ENCODE data around the gene GPR15LG.
"Not testable (repeated sequence)": the region's sequence is repeated elsewhere in the genome, so short reads cannot be mapped to it uniquely, and the experiment has no call there.

Gene GPR15LG

DNA sequence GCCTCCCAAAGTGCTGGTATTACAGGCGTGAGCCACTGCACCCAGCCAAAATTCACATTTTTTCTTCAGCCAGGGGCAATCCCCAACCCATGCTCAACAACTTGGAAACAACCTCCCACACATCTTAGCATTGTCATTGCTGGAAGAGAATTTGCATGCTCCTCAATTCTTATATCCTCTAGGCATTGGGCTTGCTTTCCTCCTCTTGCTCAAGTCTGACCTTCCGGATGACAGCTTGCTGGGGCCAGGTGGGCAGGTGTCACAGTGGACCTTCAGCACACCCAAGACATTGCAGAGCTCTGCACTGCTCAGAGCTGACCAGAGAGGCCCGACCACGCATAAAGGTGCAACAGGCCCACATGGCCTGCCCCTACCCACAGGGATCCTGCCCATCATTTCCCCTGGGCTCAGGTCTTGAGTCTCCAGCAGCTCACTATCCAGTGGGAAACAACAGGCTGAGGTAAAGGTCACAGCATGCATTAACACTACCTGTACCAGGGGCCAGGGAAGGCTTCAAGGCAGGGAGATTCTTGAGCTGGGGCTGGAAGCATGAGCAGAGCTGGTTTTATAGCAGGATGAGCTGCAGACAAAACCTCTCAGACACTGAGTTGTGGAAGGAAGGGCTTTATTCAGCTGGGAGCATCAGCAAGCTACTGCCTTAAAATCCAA, 6.8 kb upstream of the GPR15LG start:
- no peak for DNase-seq (ENCODE audit: low read depth)

DNA sequence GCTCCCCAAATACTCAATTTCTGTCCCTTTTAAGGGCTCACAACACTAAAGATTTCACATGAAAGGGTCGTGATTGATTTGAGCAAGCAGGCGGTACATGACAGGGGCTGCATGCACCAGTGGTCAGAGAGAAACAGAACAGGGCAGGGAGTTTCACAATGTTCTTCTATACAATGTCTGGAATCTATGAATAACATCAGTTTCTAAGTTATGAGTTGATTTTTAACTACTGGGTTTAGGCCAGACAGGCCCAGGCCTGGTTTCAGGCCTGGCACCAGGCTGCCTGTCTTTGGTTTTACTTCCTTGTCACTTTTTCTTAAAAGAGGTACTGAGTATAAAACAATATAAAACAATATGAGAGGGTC, 6.3 kb upstream of the GPR15LG start:
- DNase-seq (ENCODE audit: low read depth), result not testable (repeated sequence)

DNA sequence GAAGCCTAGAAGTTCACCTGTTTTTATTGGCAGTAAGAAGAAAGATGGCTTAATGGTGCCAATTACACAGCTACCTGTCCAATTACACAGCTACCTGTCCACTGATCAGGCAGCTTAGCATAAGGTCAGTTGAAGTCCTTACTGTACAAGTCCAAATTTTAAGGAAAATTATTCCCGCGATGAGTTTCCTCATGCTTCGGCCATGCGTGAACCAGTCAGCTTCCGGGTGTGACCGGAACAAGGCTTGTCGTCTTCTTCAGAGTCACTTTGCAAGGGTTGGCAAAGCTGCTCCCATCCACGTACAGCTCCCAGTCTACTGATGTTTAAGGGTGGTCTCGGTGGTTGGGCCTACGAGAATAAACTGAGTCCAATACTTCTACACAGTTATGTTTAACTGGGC, 5.2 kb upstream of the GPR15LG start:
- not testable (repeated sequence) for DNase-seq (ENCODE audit: low read depth)

DNA sequence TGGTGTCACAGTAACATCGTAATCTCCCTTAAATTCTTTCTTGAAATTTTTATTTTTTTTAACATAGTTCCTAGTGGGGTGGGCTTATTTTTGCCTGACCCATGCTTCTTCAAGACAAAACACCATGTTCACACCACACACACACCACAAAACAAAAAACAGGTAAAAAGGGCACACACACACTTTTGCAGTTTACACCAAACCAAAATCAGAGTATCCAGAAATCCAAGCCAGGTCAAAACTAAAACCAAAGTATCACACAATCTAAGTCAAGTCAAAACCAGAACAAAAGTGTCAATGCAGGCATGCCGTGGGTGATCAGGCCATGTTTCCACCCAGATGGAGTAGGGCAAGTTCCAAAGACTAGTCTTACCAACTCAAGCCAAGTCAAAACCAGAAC, 2.4 kb upstream of the GPR15LG start:
- DNase-seq (ENCODE audit: low read depth), result not testable (repeated sequence)

DNA sequence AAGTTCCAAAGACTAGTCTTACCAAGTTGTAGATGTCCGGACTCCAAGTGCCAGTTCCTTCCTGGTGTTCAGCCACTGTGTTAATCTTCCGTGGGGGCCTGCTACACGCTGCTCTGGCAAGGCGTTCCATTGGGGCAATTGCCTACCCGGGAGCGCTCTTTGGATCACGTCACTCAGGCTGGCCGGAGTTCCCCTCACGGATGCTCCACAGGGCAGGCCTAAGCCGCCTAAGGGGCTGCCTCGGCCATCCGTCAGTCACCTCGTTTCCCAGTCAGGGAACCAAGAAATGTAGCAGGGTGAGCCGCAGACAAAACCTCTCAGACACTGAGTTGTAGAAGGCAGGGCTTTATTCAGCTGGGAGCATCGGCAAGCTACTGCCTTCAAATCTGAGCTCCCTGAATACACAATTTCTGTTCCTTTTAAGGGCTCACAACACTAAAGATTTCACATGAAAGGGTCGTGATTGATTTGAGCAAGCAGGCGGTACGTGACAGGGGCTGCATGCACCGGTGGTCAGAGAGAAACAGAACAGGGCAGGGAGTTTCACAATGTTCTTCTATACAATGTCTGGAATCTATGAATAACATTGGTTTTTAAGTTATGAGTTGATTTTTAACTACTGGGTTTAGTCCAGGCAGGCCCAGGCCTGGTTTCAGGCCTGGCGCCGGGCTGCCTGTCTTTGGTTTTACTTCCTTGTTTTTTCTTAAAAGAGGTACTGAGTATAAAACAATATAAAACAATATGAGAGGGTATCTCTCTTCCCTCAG, 1.7 kb upstream of the GPR15LG start:
- not testable (repeated sequence) for DNase-seq (ENCODE audit: low read depth)

DNA sequence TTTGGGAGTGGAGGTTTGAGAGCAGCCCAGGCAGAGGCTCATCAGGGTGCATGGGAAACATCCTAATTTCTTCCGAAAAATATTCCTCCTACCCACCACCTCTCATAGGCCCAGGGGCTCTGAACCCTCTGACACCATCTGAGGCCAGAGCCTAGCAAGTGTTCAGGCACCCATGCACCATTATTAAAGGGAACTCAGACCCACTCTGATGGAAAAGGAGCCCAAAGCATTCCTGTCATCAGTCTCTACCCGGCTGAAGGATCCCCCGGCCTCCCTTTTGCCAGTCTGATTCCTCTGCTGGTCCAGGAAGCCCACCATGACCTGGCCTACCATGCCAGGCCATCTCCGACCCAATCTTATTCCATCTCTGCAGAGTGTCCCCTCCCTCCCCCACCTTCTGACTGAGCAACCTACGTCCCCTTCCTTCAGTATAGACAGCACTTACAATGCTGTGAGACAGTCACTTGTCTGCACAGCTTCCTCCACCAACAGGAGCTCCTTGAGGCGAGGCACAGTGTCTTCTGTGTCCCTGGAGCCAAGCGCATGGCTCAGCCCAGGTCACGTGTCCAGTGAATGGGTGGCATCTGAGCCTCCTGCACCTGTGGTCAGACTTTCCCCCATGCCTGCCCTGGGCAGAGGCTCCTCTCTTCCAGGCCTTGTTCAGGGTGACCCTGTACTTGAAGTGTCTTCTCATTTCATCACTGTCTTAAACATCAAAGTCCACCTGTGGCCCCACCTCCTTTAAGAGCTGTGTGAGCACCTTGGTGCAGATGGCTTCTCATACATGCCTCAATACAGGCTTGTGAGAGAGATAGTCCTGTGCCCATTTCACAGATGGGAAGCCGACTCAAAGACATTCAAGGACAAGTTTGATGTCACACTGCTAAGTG, 889 bp upstream of the GPR15LG start:
- DNase-seq (ENCODE audit: low read depth), result no peak

DNA sequence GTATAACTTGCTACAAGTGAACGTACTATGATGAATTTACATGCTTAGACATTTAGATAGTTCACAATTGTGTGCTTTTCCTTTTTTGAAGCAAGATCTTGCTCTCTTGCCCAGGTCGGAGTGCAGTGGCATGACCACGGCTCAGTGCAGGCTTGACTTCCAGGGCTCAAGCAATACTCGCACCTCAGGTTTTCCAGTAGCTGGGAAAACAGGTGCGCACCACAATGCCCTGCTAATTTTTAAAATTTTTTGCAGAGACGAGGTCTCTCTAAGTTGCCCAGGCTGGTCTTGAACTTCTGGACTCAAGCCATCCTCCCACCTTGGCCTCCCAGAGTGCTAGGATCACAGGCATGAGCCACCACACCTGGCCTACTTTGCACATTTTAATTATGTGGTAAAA, 1.8 kb downstream of the GPR15LG start:
- no peak for DNase-seq (ENCODE audit: low read depth)

DNA sequence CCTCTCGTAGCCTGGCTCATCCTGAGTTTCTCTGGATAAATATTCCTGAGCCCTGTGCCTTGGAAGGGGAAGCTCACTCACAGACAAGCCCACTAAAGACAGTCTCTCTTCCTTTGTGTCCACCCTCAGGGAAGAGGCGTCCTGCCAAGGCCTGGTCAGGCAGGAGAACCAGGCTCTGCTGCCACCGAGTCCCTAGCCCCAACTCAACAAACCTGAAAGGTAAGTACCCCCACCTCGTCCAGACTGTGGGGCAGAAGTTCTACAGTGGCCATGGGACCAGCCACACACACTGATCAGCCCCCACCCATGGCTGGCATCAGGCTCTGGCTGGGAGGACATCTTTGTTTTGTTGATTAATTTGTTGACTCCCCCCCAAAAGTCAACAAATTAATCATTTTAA, 2.8 kb downstream of the GPR15LG start:
- DNase-seq (ENCODE audit: low read depth), result no peak

DNA sequence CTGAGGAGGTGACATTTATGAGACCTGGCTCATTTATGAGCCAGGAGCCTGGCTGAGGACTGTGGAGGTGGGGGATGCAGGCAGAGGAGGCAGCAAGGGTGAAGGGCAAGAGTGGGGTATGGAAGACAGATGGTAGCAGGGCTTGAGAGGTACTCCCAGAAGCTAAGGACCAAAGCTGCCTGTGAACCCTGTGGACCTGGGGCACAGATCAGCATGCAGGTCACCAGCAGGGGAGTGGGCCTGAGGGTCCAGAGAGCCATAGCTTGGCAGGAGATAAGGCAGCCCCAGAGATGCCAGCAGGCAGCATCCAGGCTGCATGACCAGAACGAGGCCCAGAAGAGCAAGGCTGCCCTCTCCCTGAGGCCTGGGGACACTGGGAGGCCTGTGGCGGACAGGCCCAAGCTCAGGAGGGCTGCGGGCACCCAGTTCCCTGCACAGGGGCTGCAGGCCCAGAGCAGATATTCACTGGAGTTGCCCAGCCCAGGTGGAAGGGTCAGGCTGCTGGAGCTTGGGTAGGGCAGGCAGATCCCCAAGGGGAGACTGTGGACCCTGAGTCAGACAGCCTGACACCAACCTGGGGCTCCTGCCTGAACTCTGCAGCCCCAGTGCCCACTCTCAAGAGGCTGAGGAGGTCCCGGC, 3.4 kb downstream of the GPR15LG start:
- no peak for DNase-seq (ENCODE audit: low read depth)

DNA sequence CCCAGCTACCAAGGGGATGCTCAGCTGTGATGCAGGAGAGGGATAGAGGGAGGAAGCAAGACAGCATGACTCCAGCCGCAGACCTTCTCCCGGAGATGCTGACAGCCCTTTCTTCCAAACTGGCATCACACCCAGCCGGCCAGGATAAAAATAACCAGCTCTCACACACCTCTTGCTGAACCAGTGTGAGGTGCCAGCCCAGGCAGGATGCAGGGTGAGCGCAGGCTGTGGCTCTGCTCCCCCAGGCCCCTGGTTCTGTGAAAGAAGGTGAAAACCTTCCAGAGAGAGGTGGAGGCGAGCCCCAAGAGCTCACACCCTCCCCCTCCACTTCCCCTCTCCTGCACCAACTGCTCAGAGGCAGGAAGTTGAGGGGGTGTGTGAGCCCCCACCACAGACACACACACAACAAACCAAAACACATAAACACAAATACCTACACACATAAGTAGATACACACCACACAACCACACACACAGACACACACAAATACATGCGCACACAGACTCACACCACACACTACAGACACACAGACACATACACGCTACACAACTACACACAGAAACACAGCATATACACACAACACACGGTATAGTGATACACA, 4.0 kb downstream of the GPR15LG start:
- no peak for DNase-seq (ENCODE audit: low read depth)

DNA sequence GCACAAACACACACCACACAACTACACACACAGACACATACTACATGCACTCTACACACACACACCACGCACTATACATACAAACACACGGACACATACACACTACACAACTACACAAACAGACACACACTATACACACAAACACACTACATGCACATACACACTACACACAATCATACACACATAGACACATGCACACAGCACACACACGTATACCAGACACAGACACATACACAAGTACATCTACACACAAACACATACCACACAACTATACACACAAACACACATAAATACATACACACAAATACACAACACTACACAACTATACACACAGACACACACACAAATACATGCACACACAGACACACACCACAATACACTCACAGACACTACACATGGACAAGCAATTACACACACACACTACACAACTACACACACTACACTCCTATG, 4.6 kb downstream of the GPR15LG start:
- no peak for DNase-seq (ENCODE audit: low read depth)

DNA sequence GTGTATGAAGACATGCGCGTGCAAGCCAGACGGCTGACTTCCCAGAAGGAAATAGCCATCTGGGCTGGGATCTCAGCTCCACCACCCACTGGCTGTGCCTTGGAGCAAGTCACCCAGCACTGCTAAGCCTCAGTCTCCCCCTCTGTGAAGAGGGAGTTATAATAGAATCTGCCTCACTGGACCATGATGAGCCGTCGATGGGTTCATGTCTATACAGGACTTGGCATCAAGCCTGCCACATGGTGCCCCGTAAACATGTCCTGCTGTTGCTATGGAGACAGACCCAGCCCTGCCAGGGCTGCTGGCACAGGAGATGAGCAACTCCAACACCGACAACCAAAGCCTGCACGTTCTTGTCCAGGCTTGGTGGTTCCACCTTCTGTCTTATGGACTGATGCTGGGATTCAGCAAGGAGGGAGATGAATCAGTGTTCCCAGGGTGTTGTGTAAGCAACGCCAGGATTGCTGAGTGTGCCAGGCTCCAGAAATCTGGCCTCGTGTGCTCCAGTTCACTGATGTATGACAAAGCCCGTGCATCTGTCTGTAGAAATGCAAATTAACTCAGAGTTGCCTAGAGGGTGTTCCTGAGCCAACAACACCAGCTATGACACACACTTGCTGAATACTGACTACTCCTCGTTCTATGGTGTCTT, 5.6 kb downstream of the GPR15LG start:
- no peak for DNase-seq (ENCODE audit: low read depth)

DNA sequence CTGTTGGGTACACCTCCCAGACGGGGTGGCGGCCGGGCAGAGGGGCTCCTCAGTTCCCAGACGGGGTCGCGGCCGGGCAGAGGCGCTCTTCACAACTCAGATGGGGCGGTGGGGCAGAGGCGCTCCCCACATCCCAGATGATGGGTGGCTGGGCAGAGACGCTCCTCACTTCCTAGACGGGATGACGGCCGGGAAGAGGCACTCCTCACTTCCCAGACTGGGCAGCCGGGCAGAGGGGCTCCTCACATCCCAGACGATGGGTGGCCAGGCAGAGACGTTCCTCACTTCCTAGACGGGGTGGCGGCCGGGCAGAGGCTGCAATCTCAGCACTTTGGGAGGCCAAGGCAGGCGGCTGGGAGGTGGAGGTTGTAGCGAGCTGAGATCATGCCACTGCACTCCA, 6.8 kb downstream of the GPR15LG start:
- DNase-seq (ENCODE audit: low read depth), result not testable (repeated sequence)

DNA sequence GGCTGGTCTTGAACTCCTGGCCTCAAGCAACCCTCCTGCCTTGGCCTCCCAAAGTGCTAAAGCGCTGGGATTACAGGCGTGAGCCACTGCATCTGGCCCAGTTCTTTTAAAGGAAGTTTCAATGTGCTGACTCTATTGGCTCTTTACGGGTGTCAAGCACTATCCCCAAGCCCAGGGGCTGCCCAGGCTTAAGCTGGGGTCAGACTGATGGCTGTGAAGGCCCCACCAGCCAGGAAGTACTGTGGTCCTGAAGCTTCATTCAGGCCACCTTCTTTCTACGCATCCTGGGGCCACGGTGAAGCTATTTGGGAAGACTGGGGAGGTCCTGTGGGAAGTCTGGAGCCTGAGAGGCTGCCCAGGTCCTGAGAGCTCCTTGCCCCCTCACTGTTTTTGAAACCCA, 8.0 kb downstream of the GPR15LG start:
- DNase-seq (ENCODE audit: low read depth), result no peak

DNA sequence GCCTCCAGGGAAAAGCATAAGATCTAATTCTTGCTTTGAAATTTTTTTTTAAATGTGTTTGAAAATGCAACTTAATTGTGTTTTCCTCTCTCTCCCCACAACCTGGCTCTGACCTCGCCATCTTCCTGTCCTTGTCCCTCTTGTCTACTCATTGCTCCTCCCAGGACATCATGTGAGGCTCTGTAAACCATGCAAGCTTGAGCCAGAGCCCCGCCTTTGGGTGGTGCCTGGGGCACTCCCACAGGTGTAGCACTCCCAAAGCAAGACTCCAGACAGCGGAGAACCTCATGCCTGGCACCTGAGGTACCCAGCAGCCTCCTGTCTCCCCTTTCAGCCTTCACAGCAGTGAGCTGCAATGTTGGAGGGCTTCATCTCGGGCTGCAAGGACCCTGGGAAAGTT, 10.9 kb downstream of the GPR15LG start:
- DNase-seq (ENCODE audit: low read depth), result no peak

DNA sequence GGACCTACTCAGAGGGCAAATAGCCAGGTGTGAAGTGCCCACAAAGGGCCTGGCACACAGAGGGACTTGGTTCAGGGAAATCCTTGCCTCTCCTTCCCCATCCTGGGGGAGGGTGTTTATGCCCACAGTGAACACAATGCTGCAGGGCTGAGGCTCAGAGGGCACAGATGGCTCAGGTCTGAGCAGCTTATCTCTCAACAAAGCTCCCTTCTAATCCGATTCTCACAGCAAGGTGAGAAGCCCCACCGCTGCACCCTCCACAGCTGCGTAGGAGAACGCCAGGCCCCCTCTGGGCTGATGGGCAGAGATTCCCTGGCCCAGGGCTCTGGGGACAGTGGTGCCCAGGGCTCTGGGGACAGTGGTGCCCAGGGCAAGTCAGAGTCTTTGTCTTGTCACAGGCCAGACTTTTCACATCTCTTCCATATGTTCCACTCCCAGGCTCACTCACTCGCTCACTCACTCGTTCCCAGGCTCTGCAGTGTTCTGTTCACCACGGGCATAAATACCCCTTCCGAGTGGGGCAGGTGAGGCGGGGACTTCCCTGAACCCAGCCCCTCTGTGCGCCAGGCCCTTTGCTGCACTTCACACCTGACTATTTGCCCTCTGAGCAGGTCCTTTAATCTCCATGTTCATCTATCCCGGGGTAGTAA, 12.1 kb downstream of the GPR15LG start:
- no peak for DNase-seq (ENCODE audit: low read depth)

DNA sequence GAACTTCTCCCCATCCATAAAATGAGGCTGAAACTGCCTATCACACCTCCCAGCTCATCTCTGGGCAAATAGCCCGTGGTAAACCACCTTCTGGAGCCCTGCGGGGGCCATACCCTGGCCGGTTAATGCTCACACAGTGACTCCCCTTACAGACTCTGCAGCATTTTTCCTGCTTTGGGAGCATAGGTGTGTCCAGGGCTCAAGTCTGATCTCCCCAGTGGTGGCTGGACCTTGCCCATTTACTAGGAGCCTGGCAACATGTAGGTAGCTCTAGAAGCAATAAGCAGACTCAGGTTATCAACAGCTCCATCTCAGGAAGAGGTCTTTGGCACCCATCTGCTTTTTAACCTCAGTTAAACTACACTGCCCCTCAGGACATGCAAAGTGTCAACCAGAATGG, 15.2 kb downstream of the GPR15LG start:
- DNase-seq (ENCODE audit: low read depth), result no peak

DNA sequence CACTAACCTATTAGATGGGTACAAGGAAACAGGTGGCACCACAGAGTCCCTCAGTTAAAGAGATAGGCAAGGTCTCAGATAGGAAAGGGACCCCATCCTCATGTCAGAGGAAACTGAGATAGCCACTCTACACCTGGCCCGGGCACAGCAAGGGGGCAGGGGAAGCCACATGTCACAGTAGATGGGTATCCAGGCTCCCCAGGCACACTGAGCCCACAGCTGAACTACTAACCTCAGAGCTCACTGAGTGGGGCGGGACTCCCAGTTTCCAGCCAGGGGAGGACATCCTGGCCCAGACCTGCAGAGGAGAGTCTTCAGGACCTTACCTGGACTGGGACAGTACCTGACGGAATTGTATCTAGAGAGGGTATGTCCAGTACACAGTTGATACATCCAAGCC, 17.0 kb downstream of the GPR15LG start:
- no peak for DNase-seq (ENCODE audit: low read depth)

DNA sequence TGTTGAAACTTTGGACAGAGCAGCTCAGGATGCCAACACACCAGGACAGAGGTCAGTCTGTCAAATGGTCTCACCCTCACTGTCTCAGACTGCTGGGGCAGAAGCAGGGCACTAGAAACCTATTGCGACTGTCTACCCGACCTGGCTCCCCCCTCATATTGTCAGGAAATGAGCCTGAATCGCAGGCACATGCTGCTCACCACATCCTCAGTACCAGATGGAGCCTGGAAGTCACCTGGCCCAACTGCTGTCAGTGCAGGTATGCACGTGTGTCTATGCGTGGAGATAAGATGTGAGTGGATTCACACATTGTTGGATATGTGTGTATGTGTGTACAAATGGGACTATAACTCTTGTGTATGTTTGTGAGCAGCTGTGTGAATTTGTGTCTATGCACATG, 17.5 kb downstream of the GPR15LG start:
- DNase-seq (ENCODE audit: low read depth), result no peak

DNA sequence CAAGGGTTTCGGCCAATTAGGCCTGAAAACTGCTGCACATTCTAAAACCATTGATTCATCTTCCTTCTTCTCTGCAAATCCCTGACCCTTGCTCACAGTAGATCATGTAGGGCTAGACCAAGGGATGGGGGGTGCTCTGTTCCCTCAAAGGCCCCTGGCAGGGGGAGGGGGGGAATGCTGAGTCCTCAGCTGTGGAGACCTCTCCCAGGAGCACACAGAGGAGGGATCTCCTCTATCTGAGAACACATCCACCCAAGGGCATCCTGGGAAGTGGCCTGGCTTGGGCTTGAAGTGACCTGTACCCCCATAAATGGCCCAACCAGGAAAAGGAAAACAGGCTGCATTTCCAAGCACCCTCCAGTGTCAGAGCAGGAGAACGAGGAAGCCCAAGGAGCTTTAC, 19.7 kb downstream of the GPR15LG start:
- DNase-seq (ENCODE audit: low read depth), result no peak

Measured in stimulated activated CD8-positive, alpha-beta memory T cell treated with anti-CD3 and anti-CD28 coated beads, Interleukin-15, amount 100 ng/mL, for 24 hours (primary cell).